CD4-positive, alpha-beta T cell treated with Interleukin-4 for 4 hours (primary cell): ENCODE measurements around the gene CADM1.
"Not testable (repeated sequence)": the region's sequence is repeated elsewhere in the genome, so short reads cannot be mapped to it uniquely, and the experiment has no call there.

Experiments
- DNase-seq: peaks from one replicate; pipeline ENCODE4 v3.0.0-alpha.2; 2020

CADM1 gene

GRCh38 chr11:115476463-115477286, 27.5 kb downstream of the CADM1 start:
- DNase-seq, result no peak

- no peak for DNase-seq
Measured at GRCh38 chr11:115475564-115475963, 28.7 kb downstream of the CADM1 start.

DNA sequence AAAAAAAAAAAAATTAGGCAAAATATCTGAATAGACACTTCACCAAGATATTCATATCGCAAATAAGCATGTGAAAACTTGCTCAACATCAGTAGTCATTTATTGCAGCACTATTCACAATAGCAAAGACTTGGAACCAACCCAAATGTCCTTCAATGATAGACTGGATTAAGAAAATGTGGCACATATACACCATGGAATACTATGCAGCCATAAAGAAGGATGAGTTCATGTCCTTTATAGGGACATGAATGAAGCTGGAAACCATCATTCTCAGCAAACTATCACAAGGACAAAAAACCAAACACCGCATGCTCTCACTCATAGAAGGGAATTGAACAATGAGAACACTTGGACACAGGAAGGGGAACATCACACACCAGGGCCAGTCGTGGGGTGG, 29.9 kb downstream of the CADM1 start:
- not testable (repeated sequence) for DNase-seq

GRCh38 chr11:115473167-115473566, 31.0 kb downstream of the CADM1 start:
- DNase-seq, result no peak

GRCh38 chr11:115471367-115471766, 32.8 kb downstream of the CADM1 start:
- DNase-seq, result no peak

GRCh38 chr11:115470928-115471327, 33.3 kb downstream of the CADM1 start:
- DNase-seq, result no peak

DNA sequence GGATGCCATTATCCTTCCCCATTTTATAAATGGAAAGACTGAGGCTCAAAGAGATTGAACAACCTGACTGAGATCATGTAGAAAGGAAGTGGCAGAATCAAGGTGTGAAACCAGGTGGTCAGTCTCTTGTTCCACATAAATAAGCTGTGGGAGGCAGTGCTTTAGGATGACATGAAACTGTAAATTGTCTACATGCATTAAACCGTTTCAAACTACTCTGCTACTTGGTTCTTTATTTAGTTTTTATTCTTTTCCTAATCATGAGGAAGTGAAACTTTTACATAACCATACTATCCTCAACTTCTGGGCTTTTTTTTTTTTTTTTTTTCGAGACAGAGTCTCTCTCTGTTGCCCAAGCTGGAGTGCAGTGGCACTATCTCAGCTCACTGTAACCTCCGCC, 34.9 kb downstream of the CADM1 start:
- DNase-seq, result no peak

- DNase-seq, result no peak
Measured at GRCh38 chr11:115466122-115466521, 38.1 kb downstream of the CADM1 start.

DNA sequence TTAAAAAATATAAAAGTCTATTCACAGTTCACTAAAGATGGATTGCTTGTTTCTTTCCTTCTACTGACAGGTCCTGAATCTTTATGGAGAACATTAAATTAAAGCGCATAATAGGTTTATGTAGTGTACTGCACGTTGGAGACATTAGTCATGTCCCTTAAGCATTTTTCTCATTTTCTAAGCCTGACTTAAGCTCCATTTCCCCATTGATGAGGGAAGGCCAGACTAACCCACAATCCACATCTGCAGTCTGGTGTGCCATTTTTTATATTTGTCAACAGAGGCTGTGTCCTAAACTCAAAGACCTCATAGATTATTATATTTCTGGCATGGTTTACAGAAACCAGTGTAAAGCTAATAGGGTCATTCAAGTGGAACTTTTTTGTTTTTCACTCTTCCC, 39.9 kb downstream of the CADM1 start:
- no peak for DNase-seq

- no peak for DNase-seq
Measured at GRCh38 chr11:115463606-115464005, 40.6 kb downstream of the CADM1 start.

DNA sequence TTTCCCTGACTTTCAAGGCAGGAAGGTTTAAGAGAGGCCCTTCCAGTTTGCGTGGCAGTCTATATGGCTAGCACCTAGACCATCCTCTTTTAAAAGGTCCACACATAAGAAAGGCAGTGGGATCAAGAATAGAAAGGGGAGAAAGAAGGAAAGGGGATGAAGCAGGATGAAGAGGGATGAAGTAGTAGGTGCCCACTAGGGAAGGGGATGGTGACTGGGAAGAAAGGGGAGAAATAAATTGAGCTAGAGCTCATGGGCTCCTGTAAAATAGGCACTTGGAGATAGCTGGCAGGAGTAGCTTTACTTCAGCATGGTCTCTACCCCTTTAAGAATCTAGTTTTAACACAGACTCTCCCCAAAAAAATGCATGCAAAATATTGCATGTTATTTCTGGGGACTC, 41.5 kb downstream of the CADM1 start:
- DNase-seq, result no peak

DNA sequence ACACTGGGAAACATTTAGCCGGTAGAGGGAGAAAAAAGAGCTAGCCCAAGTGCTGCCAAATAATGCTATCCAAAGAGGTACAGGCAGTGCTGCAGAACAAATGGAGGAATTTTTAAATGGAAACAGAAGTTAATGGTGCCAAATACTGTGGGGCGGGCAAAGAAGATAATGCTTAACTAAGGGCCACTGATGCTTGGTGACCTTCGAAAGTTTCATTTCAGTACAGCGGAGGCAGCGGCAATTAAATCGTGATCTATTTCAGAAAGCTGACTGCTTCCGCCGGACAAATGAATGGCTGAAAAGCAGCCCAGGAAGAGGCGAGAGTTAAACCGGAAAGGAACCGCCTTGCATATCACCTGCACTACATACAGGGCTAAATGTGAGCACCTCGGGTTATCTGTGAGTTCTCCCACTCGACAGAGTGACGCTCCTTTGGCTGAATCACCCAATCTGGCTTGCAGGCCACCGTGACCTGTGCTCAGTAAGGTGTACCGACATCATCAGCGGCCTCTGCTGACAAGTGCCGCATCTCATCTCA, 42.1 kb downstream of the CADM1 start:
- DNase-seq, result no peak

- DNase-seq, result no peak
Measured at GRCh38 chr11:115460512-115460911, 43.7 kb downstream of the CADM1 start.

DNA sequence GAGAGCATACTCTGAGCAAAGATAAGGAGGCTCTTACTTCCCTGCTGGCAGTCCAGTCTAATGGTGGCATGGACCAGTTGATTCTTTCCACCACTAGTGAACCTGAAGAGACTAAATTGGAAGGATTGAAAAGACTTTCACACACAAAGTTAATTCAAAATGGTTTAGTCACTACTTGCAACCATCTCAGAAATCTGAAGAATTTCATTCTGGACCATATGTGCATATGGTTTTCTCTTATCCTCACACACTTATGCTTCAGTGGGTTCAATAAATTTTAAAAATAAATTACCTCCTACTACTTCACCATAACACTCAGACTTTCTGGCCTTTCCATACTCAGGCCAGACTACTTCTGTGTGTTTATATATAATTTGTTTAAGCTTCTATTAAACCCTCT, 44.7 kb downstream of the CADM1 start:
- DNase-seq, result no peak

- no peak for DNase-seq
Measured at GRCh38 chr11:115458877-115459276, 45.3 kb downstream of the CADM1 start.

- DNase-seq, result no peak
Measured at GRCh38 chr11:115456019-115456418, 48.2 kb downstream of the CADM1 start.

DNA sequence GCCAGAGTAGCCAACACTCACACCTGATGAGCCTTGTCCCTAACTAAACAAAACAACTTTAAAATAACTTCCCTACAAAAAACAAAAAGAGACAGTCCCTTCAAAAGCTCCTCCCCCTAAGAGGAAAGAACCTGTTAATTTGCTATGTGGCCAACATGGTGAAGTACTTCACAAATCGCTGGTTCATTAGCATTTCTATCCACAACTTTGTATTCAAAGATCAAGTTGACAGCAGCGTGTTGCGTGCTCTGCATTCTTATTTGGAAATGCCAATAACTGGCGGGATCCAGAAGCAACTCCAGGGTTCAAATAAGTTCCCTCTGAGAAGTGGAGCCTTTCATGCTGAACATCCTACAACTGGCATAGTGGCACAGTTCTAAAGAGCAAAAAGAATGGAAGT, 48.6 kb downstream of the CADM1 start:
- DNase-seq, result no peak

- no peak for DNase-seq
Measured at GRCh38 chr11:115454525-115454924, 49.7 kb downstream of the CADM1 start.

DNA sequence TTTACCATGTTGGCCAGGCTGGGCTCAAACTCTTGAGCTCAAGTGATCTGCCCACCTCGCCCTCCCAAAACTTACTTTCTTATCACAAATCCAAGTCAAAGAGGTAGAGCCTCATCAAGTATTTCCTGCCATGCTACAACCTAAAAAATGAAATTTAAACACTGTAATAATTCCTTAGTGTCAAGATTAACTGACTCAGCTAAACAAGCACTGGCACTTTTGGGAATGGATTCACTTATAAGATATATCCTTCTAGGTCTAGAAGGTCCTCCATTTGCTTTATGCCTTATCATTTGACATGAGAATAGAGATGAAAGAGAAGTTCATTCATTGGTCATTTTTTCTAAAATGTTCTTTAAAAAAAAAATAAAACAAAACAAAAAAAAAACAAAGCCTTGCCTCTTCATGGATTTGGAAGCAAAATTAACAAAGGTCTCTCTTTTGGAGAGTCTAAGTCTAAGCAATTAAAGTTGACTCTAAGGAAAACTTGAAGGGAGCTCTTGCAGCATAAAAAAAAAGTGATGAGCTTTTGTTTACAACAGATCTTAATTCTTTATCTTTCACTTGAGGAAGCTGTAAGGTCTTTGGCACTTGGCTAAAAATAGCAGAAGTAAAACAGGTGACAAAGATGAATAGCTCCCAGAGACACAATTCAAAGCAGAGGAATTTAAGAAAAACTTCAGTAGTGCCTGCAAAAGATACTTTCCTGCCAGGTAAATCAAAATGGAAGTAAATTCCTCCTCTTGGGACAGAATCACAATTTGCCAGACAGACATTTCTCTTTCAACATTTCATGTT, 50.3 kb downstream of the CADM1 start:
- DNase-seq, result no peak

DNA sequence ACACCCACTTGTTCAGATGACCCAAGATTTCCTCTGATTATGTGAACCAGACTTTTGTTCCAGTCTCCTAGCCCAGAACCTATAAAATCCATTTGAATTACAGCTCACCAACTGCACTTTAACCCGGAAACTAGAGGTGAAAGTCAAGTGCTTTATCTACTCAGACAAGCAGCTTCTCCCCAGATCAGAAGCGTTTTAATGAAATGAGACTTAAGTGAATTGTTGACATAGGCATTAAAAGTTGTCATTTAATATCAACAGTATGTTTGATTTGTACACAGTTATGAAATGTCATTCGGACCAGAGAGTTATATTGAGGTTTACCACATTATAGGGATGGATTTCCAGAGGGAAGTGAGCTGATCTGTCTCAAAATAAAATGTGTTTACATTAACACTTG, 52.0 kb downstream of the CADM1 start:
- no peak for DNase-seq

DNA sequence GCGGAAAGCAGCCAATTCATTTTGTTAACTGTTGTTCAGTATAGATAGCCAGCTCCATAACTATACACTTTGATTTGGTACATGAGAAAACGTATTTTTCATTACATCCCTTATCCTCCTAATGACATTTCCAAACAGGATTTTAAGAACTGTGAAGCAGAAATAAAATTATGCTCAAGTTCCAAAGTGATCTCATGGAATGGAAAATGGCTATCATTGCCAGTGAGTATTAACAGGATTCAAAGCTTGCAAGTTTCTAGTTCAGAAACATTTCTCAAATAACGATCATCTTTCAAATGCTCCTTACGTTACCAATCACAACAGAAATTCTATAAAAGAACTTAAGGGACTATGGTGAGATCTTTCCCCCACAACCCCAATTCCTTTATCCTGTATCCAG, 53.7 kb downstream of the CADM1 start:
- no peak for DNase-seq

DNA sequence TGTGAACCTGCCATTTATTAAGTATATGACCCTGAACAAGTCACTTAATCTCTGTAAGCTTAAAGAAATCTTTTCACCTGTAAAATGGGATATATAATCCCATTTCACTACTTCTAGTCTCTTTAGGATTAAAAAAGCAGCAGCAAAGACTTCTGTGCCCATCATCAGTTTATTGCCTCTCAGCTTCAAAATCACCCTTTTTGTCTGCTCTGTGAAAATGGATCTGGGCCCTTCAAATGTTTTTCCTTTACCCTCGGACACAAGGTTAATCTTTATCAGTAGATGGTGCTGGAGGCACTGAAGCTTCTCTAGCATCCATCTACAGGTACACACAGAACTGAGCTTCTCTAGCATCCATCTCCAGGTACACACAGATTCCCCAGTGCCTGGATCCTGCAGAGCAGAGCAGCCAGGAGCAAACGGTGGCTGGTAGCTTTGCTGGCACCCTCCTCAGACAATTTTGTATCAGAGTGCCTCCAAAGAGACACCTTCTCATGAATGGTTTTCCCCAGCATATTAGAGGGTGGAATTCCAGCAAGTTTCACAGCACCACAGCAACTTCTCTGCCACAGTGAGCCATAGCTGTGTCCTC, 56.8 kb downstream of the CADM1 start:
- DNase-seq, result no peak

DNA sequence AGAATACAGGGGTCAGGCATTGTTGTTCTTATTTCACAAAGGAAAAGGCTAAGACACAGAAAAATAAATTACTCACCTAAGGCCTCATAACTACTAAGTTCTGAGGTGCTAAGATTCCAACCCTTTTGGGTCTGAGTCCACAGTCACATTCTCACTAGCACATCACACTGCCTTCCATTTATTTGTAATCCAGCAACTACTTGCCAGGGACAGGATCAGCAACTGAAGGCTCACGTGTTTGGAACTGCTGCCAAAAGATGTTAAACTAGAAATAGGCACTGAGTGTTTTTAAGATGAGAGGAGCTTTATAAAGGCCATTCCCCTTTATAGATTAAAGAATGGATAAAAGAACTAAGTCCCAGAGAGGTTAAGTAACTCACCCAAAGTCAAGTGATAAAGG, 58.0 kb downstream of the CADM1 start:
- no peak for DNase-seq

DNA sequence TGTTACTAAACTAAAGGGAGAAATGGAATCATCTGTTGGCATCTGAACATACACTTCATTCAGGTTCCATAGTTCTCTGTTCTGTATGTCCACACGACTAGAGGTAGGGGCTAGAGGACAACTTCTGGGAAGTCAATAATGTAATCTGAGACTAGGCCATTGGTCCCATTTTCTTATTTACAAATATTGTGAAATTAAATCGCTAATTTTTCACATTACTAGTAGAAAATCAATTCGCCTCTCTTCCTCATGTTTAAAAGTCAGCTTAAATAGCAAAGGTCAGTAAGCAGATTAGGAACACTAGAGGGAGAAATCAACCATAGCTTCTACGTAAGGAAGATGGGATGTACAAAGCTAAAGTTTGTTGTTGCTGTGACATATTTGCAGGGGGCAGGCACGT, 59.7 kb downstream of the CADM1 start:
- DNase-seq, result no peak
